SU-DHL-6 (cell line): Measurements from ENCODE around the gene MROH7.

Experiments
- EZH2phosphoT487 ChIP-seq: fragments of 200-600 bp; sonication (generic), shearing (Covaris generic); conservative IDR thresholded peaks from 2 replicates; pipeline ENCODE4 v1.6.1; 2018; ENCODE audit warnings: mild to moderate bottlenecking, antibody characterized with exemption, low read length, moderate library complexity, mixed read lengths
- TF ChIP-seq, protein P1 (sequence below): fragments of 200-600 bp; sonication (generic); IDR thresholded peaks from one replicate; pipeline ENCODE4 v1.5.1; 2017; ENCODE audit warnings: antibody characterized with exemption, mild to moderate bottlenecking, low read length, moderate library complexity; ENCODE audit not compliant: insufficient read depth, poor library complexity, severe bottlenecking

DNA sequence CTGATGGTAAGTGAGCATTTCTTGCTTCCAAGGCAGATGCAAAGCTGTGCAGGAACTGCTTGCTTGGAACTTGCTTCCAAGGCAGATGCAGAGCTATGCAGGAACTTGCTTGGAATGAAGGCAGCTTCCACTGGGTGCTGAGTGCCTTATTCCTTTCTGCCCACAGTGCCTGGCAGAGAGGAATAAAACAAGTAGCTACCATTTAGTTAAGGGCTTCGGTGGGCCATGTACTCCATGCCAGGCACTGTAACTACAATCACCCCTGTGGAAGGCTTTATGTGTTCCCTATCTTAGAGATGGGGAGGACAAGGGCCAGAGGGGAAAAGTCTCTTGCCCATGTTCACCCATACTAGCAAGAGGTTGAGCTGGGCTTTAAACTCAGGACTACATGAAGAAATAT lies 8.3 kb downstream of the MROH7 start:
- TF ChIP-seq, protein P1, sequence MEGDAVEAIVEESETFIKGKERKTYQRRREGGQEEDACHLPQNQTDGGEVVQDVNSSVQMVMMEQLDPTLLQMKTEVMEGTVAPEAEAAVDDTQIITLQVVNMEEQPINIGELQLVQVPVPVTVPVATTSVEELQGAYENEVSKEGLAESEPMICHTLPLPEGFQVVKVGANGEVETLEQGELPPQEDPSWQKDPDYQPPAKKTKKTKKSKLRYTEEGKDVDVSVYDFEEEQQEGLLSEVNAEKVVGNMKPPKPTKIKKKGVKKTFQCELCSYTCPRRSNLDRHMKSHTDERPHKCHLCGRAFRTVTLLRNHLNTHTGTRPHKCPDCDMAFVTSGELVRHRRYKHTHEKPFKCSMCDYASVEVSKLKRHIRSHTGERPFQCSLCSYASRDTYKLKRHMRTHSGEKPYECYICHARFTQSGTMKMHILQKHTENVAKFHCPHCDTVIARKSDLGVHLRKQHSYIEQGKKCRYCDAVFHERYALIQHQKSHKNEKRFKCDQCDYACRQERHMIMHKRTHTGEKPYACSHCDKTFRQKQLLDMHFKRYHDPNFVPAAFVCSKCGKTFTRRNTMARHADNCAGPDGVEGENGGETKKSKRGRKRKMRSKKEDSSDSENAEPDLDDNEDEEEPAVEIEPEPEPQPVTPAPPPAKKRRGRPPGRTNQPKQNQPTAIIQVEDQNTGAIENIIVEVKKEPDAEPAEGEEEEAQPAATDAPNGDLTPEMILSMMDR: no peak
- no peak for TF ChIP-seq EZH2phosphoT487
